Endodermal cell (in vitro differentiated cells): ENCODE results near the gene MTG2. TPM values are rescaled to one million over a fixed set of nuclear protein-coding genes. Genes with fewer than 3 reads are reported as not detected.

Experiments
- DNase-seq: peaks from one replicate; pipeline ENCODE4 v3.0.0-alpha.2; 2017
- H3K27ac ChIP-seq: 2 replicates; pipeline ENCODE4 v1.5.1; 2013; ENCODE audit warnings: mild to moderate bottlenecking, low read depth, low read length, moderate library complexity
- H3K27me3 ChIP-seq: 2 replicates; pipeline ENCODE4 v1.6.1; 2013; ENCODE audit warnings: mild to moderate bottlenecking, low read length, moderate library complexity; ENCODE audit not compliant: insufficient read depth, control insufficient read depth, poor library complexity, severe bottlenecking
- H3K36me3 ChIP-seq: 2 replicates; pipeline ENCODE4 v1.7.0; 2013; ENCODE audit warnings: mild to moderate bottlenecking, low read length, moderate library complexity; ENCODE audit not compliant: control insufficient read depth, insufficient read depth
- H3K4me1 ChIP-seq: one replicate; pipeline ENCODE4 v1.7.0; 2013; ENCODE audit warnings: low read length; ENCODE audit not compliant: control insufficient read depth, insufficient read depth
- H3K4me3 ChIP-seq: 2 replicates; pipeline ENCODE4 v1.5.1; 2013; ENCODE audit warnings: mild to moderate bottlenecking, low read length, moderate library complexity
- H3K9ac ChIP-seq: 2 replicates; pipeline ENCODE4 v1.6.1; 2013; ENCODE audit warnings: mild to moderate bottlenecking, low read length, moderate library complexity; ENCODE audit not compliant: poor library complexity, severe bottlenecking; ENCODE audit errors: extremely low read depth
- H3K9me3 ChIP-seq: 2 replicates; pipeline ENCODE4 v1.6.1; 2013; ENCODE audit warnings: mild to moderate bottlenecking, low read length, moderate library complexity; ENCODE audit not compliant: control insufficient read depth
- H3K27ac Mint-ChIP-seq: 2 replicates; pipeline ENCODE4 v1.8.0; 2020; ENCODE audit warnings: mixed read lengths
- H3K27me3 Mint-ChIP-seq: 2 replicates; pipeline ENCODE4 v1.8.0; 2021; ENCODE audit warnings: mild to moderate bottlenecking, mixed read lengths; ENCODE audit not compliant: insufficient read depth
- H3K36me3 Mint-ChIP-seq: 2 replicates; pipeline ENCODE4 v1.8.0; 2020; ENCODE audit warnings: low read depth, mixed read lengths
- H3K4me1 Mint-ChIP-seq: 2 replicates; pipeline ENCODE4 v1.8.0; 2020; ENCODE audit warnings: mixed read lengths
- H3K4me3 Mint-ChIP-seq: 2 replicates; pipeline ENCODE4 v1.8.0; 2020; ENCODE audit warnings: mild to moderate bottlenecking, moderate library complexity, mixed read lengths
- H3K9me3 Mint-ChIP-seq: 2 replicates; pipeline ENCODE4 v1.8.0; 2020; ENCODE audit warnings: mild to moderate bottlenecking, mixed read lengths
- CTCF ChIP-seq: fragments of 200-600 bp; sonication (generic); conservative IDR thresholded peaks from 2 replicates; pipeline ENCODE4 v1.5.0; 2021; ENCODE audit warnings: antibody characterized with exemption, mild to moderate bottlenecking
- WGBS, 2 experiments: methylation state at CpG; one replicate each; pipeline versions ENCODE4 v1.1.5 to v1.1.7; 2013; ENCODE audit warnings: missing lambda C conversion rate in 2 of 2, mixed read lengths in 1 of 2; ENCODE audit not compliant: insufficient coverage in 1 of 2, insufficient read length in 1 of 2; 5-methylcytosine and 5-hydroxymethylcytosine counted together
- total RNA-seq, 2 donors: library from RNA; stranded (reverse); fragmentation: NEBNext Ultra II Directional in 1 of 2; extraction: Animal tissue kit (Norgen Biotek cat#: 25700) in 1 of 2; gene quantifications; 2 replicates in 1 of 2; 3 replicates in 1 of 2; pipeline ENCODE4 v1.2.1, GENCODE V29; 2021

The MTG2 gene
- total RNA-seq, 2 donors from 2014 or later = 28.2 to 29.6 TPM

DNA sequence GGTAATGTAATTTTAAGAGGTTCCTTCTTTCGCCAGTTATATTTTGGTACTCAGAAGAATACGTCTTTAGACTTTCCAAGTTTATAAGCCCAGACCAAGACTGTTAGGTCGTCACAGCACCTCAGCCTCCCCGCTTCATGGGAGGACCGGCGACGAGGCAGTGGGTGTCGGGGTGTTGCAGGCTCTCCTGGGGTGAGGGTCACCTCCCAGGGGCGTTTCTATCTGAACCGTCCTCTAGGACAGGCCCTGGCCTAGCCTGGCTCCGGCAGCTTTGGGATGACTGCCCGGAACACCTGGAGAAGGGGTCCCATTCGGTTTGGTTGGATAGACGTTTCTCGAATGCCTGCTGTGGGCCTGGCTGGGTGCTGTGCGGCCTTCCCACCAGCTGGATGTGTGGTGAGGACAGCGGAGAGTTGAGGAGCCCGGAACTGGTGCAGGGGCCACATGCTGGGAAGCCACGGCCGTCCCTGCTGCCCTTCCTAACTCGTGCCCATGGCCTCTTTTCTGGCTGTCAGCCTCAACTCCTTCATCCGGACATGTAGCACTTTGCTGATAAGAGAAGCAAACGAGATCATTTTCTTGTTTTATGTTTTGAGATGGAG, 56.6 kb downstream of the MTG2 start:
- peak overlapping the region; percentile 39 for H3K27ac Mint-ChIP-seq
- H3K4me3 ChIP-seq = peak overlapping the region; percentile 92
- H3K9ac ChIP-seq = peak overlapping the region; percentile 75
- H3K4me3 Mint-ChIP-seq = peak overlapping the region; percentile 75
- no peak for TF ChIP-seq CTCF
- H3K27me3 ChIP-seq = no peaks in the 10 kb centered on the region
- H3K36me3 Mint-ChIP-seq = peaks cover 30% of the 10 kb centered on the region
- WGBS, 2 experiments = 62 to 65% methylated on average over 16 to 23 of the region's 23 CpGs
- H3K36me3 ChIP-seq = peaks cover 4% of the 10 kb centered on the region
- no peaks in the 10 kb centered on the region for H3K9me3 ChIP-seq
- peak; percentile 56 for DNase-seq
- H3K27me3 Mint-ChIP-seq = no peaks in the 10 kb centered on the region
- H3K4me1 ChIP-seq = no peaks in the 10 kb centered on the region
- no peak overlapping the region for H3K27ac ChIP-seq
- H3K4me1 Mint-ChIP-seq = peaks cover 12% of the 10 kb centered on the region
- H3K9me3 Mint-ChIP-seq = no peaks in the 10 kb centered on the region

DNA sequence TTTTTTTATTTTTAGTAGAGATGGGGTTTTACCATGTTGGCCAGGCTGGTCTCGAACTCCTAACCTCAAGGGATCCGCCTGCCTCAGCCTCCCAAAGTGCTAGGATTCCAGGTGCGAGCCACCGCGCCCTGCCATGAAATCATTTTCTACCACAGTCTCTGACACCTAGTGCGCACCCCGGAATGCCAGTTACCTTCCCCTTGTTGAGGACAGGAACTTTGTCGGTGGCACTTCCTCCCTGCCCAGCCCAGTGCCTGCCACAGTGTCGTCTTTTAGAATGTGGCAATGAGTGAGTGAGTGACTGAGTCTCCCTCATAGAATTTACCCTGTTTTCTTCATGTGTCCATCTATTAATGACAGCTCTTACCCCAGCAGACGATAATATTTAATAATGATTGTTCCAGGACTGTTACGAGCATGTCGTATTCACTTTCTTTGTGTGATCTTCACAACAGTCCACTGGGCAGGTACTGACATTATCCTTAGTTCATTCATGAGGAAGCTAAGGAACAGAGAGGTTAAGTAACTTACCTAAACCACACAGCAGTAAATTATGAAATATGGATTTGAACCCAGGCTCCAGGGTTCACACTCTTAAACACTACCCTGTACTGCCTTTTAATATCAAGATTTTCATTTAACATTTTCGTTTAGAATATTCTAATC, 57.3 kb downstream of the MTG2 start:
- no peaks in the 10 kb centered on the region for H3K4me1 ChIP-seq
- 94 to 95% methylated on average over 11 to 13 of the region's 13 CpGs for WGBS, 2 experiments
- Mint-ChIP-seq H3K27ac (no peak overlapping the region), H3K4me1 (peaks cover 12% of the 10 kb centered on the region), H3K27me3 (no peaks in the 10 kb centered on the region), H3K4me3 (peak overlapping the region; percentile 75), H3K9me3 (no peaks in the 10 kb centered on the region), H3K36me3 (peaks cover 32% of the 10 kb centered on the region)
- DNase-seq = no peak
- no peaks in the 10 kb centered on the region for H3K9me3 ChIP-seq
- no peaks in the 10 kb centered on the region for H3K27me3 ChIP-seq
- no peak overlapping the region for H3K9ac ChIP-seq
- H3K36me3 ChIP-seq = peaks cover 4% of the 10 kb centered on the region
- no peak overlapping the region for H3K27ac ChIP-seq
- no peak for TF ChIP-seq CTCF
- no peak overlapping the region for H3K4me3 ChIP-seq

DNA sequence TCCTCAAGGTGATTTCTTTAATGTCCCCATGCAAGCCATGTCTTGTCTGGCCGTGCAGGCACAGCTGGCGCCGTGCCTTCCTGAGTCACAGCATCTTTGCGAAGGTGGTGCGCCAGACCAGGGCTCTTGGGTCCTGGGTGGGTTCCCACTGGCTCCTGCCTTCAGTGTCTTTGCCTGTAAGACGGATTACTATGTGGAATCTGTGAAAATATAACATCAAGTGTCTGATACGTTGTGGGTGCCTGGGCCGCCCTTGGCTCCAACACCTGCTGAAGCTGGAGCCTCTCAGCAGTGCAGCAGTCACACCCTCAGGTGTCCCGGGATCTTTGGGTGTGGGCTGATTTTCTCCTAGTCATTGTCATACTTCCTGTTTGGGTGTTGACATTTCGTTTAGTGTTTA, 58.7 kb downstream of the MTG2 start:
- peak overlapping the region; percentile 20 for H3K27ac Mint-ChIP-seq
- WGBS, 2 experiments = 92 to 94% methylated on average over 4 to 10 of the region's 10 CpGs

More for the DNA sequence above, 58.7 kb downstream of the MTG2 start:
- Histone ChIP-seq H3K4me1 (no peaks in the 10 kb centered on the region), H3K9me3 (no peaks in the 10 kb centered on the region), H3K4me3 (no peak overlapping the region), H3K27ac (no peak overlapping the region), H3K9ac (no peak overlapping the region), H3K36me3 (peaks cover 4% of the 10 kb centered on the region), H3K27me3 (no peaks in the 10 kb centered on the region)
- no peak overlapping the region for H3K4me3 Mint-ChIP-seq
- no peaks in the 10 kb centered on the region for H3K9me3 Mint-ChIP-seq
- no peaks in the 10 kb centered on the region for H3K27me3 Mint-ChIP-seq
- peaks cover 12% of the 10 kb centered on the region for H3K4me1 Mint-ChIP-seq
- TF ChIP-seq CTCF = no peak
- no peak for DNase-seq
- peaks cover 32% of the 10 kb centered on the region for H3K36me3 Mint-ChIP-seq
